SIG-M5 treated with dmso at 0.1 percent for 504 hours (cell line): Measurements from ENCODE around the gene CAT.

Experiments
- DNase-seq: peaks from one replicate; lab custom pipeline; 2025; ENCODE audit not compliant: unreplicated experiment; lab: John Stamatoyannopoulos, UW

The CAT gene

DNA sequence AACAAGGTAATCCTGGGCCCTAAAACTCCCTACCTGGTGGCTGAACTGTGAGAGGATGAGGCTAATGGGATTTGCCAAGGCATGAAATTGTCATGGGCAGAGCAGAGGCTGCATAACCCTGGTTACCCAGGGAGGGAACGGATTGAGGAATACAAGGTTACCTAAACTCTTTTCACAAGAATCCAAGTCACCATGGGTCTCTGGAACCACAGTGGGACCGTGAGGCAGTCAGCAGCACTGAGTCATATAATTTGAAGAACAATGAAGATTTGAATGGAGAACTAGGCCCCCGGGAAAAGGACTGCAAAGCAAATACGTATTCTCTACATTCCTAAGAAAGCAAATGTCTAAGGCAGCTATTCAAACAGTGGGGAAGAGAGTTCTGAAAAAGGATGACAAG is 19.8 kb downstream of the CAT start:
- DNase-seq = no peak

DNA sequence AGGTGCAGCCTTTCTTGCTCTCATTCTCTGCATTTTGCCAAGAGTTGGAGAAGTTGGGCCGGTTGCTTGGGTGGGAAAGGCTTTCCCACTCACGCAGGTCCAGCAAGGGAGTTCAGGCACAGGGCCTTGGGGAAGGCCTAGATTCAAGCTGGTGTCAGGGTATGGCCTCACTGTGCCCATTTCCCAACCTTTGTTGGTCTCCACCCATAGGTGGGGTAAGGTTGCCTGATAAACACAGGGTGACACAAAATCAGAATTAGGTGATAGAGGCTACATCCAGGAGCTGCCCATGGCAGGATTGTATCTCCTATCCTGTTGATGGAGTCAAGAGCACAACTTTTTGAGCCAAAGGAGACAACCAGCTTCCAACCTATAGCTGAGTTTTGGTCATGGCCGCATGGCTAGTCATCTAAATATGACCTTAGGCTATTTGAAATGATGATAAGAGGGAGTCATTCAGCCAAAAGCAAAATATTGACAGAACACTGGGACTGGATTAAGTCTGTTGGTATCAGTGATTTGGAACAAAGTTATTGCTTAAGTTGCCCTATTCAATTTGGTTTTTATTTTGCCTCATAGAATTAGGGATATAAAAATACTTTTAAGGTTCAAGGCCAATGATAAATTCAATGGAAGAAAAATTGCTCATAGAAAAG is 20.9 kb downstream of the CAT start:
- no peak for DNase-seq

DNA sequence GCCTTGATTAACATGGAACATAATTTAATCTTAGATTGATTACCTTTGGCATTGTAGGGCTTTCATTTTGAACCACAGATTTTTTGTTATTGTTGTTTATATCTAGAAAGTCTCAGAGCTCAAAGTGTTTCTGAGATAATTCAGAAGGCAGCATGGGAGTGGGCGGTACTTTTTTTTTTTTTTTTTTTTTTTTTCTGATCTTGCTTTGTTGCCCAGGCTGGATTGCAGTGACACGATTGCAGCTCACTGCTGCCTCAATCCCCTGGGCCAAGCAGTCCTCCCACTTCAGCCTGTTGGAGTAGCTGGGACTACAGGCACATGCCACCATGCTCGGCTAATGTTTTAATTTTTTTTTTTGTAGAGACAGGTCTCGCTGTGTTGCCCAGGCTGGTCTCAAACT is 21.5 kb downstream of the CAT start:
- DNase-seq = no peak

DNA sequence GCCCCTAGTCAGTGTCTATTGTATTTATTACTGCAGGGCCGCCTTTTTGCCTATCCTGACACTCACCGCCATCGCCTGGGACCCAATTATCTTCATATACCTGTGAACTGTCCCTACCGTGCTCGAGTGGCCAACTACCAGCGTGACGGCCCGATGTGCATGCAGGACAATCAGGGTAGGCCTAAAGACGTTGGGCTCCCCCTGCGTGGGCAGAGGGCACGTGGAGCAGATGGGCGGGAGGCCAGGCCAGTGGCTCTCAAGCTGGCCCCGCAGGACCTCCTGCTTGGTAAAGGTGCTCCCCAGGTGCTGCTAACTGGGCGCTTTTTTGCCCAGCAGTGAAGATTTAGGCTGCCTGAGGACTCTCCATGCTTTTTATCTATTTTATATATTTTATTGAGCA is 22.5 kb downstream of the CAT start:
- DNase-seq = no peak

DNA sequence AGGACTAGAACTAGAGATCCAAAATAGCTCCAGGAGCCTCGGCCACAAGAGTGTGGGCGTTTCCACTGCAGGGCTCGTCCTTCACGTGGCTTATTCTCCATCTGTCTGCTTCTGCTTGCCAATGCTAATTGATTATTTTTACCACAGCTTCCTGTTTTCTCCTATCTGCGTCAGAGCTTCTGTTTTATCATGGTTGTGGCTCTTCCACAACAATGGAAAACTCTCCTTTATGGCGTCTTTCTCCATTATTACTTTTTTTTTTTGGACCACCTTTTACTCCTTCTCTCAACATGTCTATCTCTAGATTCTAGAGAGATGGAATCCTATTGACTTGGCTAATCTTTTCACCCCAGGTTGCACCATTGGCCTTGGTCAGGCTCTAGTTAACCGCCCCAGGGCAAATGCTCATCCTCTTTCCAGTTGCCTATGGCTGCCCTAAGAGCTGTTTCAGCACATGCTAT is 25.9 kb downstream of the CAT start:
- DNase-seq = peak; percentile 39

DNA sequence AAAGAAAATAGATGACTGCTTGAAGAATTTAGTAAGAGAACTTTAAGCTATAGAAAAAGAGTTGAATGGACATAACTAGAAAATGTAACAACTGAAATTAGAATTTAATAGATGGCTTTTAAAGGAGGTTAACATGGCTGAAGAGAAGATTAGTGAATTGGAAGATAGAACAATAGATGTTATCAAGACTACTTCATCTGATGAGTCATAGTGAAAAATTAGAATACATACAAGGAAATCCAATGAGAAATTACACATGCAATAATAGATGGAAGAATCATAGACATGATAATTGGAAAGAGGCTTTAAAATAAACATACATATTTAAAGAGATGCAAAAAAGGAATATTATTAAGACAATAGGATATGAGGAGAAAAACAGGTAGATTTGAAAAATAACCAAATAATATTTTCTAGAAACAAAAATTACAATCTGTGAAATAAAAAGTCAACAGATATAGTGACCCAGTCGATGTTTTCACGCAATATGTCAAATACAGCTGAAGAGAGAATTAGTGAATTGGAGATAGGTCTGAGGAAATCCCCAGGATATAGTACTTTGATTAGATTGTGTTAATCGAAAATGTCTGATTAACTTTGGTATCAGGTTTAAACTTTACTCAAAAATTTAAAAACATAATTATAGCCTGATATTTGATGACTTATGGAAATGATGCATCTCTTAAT is 28.2 kb downstream of the CAT start:
- no peak for DNase-seq

DNA sequence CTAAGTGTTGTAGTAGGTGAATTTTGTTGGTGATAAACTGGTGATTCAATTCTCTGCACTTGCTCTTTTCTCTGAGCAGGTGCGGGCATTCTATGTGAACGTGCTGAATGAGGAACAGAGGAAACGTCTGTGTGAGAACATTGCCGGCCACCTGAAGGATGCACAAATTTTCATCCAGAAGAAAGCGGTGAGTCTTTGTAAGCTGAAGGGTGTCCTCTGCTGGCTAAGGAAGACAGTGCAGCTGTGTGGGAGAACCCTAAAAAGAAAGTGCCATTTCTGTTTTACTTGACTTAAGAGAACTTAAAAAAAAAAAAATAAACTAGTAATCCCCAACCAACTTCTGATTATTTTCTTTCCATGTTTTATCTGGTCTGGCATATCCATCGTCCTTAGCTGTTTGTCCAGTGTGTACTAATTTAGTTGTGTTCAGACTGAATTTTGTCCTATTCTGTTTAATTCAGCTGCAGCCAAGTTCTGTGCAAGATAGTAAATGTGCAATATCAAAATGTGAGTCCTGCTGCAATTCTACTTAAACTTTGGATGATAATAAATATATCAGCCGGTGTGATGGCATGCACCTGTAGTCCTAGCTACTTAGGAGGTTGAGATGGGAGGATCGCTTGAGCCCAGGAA is 29.6 kb downstream of the CAT start:
- DNase-seq = peak; percentile 76

DNA sequence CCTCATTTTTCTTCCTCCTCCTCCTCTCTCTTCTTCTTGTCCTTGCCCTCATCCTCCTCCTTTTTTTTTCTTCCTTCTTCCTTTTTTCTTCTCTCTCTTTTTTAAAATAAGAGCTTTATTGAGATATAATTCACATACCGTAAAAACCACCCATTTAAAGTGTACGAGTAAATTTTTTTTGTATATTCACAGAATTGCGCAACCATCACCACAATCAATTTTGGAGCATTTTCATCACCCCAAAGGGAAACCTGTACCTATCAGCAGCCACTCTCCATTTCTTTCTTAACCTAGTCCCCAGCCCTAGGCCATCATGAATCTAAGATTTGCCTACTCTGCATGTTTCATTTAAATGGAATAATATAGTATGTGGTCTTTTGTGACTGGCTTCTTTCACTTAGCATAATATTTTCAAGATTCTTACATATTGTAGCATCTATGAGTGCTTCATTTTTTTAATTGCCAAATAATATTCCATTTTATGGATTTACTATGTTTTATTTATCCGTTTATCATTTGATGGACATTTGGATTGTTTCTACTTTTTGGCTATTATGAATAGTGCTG is 35.0 kb downstream of the CAT start:
- DNase-seq = no peak

DNA sequence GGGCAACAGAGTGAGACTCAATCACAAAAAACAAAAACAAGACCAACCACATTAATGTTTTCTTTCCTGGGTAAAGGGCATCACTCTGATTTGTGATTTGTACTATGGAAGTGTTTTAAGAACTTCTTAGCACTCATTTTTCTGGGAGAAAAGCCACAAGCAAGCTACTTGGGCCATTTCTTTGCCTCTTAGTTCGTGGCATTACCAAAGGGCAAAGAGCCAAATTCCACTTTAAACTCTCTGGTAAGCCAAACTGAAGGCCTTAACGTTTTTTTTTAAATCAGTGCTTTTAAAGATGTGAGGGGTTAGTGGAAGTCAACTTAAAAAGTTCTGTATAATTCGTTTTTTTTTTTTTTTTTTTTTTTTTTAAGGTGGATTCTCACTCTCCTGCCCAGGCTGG is 36.9 kb downstream of the CAT start:
- DNase-seq = no peak

DNA sequence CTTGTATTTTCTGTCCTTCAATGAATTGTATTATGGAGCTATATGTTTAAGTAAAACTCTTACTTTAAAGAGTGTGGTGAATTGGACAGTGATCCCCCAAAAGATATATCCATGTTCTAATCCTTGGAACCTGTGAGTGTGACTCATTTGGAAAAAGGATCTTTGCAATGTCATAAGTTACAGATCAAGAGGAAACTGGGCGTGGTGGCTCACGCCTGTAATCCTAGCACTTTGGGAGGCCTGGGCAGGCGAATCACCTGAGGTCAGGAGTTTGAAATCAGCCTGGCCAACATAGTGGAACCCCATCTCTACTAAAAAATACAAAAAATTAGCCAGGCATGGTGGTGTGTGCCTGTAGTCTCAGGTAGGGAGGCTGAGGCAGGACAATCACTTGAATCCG is 38.1 kb downstream of the CAT start:
- DNase-seq = no peak

DNA sequence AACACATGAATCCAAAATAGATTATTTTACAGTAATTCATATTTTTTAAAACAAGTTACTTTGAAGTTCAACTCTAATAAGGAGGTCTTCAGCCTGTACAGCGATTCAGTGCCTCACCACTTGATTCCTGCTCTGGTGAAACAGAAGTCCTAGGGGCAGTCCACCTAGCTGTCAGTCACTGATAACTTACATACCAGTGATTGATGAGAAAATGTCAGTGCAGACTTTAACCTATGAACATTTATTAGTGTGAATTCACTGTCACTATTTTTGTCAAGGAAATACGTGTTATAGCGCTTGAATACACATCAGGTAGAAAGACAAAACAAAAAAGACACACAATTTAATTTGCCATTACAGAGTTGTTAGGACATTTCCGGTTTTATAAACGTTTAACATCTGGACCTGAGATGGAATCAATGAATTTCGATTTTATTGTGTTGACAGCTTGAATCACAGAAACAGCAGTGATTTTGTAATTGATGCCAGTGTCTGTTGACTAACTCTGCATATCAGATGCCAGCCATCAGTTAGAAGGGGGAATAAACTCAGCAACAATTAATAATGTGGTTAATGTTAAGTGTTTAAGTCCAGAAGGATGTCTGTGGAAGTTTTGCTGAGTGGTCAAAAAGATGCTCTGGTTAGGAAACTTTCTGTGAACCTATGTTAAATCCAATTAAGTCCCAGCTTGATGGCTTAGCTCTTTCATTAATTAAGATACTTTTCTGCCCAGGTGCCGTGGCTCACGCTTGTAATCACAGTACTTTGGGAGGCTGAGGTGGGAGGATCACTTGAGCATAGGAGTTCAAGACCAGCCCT is 40.3 kb downstream of the CAT start:
- no peak for DNase-seq

DNA sequence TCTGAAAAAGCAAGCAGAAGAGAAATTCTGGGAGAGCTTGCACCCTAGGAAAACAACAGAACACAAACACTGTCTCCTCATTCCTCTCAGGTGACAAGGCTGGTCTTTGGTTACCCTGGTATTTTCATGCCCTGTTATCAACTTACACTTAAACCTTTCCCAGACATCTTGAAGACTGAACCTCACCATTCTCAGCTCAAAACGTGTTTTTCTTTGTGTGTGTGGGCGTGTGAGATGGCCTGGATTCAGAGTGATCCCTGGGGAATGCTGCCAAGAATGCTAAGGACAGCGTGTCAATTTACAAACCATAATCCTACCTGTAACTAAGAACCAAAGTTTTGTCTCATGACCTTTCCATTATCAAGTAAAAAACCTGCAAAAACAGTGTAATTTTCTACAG is 41.6 kb downstream of the CAT start:
- no peak for DNase-seq

DNA sequence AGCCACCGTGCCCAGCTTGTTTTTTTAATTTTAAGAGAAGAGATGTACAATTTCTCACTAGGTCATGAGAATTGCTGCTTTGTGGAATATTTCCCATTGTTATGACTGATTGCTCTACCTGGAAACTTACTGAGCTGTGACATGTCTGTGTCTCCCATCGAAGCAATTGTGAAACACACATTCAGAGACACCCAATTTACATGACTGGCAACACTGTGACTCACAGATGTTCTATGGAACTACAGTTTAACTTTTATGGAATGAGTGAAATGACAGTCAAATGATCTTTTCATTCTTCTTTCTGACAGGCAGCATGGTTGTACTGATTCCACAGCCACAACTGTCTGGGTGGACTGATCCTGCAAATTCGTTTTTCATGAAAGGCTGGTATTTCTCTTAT is 42.6 kb downstream of the CAT start:
- no peak for DNase-seq

DNA sequence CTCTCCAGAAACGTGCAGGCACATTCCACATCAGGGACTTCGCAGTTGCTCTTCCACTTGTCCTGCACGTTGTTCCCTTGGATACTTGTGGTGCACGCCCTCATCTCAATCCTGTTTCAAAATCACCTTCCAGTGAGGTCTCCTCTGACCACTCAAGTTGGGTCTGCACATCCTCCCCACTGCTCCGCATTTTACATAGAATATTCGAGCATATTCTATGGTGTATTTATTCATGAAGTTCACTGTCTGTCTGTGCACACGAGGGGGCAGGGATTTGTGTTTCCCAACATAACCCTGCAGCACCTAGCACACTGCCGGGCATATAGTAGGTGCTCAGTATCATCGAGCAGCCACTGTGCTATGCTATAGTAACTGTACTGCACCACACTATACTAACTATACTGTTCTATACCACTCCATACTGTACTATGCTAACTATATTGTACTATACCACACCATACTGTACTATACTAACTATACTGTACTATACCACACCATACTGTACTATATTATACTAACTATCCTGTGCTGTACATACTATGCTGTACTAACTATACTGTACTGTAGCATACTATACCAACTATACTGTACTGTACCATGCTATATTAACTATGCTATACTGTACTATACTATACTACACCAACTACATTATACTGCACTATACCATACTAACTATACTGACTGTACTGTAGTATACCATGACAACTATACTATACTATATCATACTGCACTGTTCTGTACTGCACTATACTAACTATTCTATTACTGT is 44.6 kb downstream of the CAT start:
- DNase-seq = no peak

DNA sequence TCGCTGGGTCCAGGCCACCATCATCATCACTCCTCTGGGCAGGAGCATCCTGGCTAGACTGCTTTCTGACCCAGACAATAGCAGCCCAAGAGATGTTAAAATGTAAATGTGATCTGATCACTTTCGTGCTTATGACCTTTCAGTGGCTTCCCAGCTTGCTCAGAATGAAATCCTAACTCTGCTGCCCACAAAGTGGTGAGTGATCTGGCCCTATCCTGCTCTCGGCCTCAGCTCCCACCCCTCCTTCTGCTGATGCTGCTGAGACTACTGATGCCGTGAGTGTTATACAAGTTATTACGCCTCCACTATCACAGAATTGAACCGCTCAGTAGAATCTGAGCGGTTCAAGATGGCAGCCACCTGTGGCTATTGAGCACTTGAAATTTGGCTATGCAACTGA is 48.7 kb downstream of the CAT start:
- DNase-seq = no peak

DNA sequence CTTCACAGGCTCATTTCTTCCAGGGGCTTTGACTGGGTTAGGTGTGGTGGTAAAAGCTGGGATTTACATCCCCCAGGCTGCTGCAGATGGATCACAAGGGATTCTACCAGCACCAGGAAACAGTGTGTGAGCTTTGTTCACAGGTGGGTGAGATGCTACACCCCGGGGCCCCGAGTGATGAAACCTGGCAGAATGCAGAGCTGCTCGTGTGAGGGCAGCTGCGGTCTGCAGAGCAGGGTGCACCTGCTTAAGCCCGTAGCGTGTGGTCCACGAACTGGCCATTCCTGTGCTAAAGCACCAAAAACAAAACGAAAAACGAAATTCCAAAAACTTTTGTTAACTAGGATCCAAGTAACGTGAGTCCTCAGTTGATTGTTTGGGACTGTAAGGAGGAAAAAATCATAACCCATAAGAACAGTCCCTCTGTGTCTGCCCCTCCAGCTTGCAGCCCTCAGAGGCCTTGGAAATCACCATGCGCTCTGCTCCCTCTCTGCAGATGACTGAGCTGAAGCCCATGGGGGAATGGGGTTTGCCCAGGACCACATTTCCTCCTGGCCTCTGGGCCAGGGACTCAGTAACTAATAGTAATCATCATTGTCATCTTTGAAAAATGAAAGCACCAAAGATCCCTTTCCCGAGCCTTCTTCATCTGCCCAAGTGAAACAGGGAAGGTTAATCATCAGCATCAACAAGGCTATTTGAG is 50.3 kb downstream of the CAT start:
- no peak for DNase-seq

DNA sequence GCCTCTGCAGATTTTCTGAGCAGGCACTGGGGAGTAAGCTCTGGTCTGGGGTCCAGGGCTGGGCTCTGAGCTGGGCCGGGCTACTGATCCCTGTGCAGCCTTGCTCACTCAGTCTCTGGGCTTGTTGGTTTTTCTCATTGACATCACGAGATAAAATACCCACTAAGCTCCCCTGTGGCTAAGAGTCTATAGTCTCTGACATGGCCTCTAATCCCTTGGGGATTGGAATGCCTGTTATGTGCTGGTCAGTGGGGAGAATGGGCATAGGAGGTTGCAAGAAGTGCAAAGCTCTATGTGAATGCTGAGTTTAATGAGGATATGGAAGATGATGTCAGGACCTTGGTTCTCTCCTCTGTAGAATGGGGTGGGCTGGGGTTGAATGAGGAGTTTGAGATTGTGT is 51.6 kb downstream of the CAT start:
- DNase-seq = no peak

DNA sequence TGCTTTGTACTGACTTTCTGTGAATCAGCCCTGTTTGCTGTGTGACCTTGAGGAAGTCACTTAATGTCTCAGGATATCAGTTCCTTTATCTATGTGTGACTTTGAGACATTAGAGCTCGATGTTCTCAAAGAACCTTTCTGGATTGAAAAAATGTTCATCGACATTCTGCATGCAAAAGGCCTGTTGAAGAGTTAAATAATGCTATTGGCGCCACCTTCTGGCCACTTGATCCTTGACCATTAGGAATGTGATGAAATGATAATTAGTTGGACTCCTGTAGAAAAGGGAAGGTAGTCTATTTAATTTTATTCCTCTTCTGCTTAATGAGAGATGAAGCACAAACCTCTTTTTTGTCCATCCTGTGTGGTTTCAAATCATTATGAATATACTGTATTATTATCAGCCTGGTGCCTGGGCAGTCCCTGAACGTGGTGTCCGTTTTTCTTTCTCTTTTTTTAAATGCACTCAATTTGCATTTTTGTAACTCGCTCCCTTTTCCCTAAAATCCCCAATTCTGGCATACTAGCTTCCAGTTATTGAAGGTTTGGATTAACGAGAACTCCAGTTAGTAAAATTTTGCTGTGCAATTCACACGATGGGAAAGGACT is 54.2 kb downstream of the CAT start:
- peak; percentile 43 for DNase-seq

DNA sequence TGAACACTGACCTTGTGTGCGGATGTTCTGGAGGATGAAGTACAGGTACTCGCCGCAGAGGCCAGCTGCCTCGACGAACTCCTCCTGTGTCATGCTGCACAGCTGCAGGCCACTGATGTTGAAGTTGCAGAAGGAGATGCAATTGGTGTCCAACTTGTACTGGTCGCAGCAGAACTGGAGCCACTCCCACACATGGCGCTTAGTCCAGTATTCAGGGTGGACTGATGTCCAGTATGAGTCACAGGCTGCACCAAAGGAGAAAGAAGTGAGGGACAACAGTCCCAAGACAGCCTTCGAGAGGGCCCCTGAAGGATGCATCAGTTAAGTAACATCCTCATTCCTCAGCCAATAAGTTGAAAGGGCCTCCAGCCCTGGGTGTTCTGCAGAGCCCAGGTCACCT is 54.7 kb downstream of the CAT start:
- DNase-seq = no peak
